ENCODE data around the gene PRKAR2A.
"Not testable (repeated sequence)": the region's sequence is repeated elsewhere in the genome, so short reads cannot be mapped to it uniquely, and the experiment has no call there.

The PRKAR2A gene

GRCh38 chr3:48835650-48836366 is 11.9 kb downstream of the PRKAR2A start:
- no peak for DNase-seq

- no peak for DNase-seq
These were observed 15.0 kb downstream of the PRKAR2A start for GRCh38 chr3:48832684-48833083.

GRCh38 chr3:48830715-48831114 is 17.0 kb downstream of the PRKAR2A start:
- DNase-seq, result no peak

GRCh38 chr3:48829525-48829924 is 18.1 kb downstream of the PRKAR2A start:
- not testable (repeated sequence) for DNase-seq

- DNase-seq, result not testable (repeated sequence)
These were observed 19.8 kb downstream of the PRKAR2A start for GRCh38 chr3:48827874-48828273.

- DNase-seq, result no peak
These were observed 21.2 kb downstream of the PRKAR2A start for GRCh38 chr3:48826451-48826850.

- DNase-seq, result no peak
These were observed 26.9 kb downstream of the PRKAR2A start for GRCh38 chr3:48820612-48821324.

- no peak for DNase-seq
These were observed 28.1 kb downstream of the PRKAR2A start for GRCh38 chr3:48819234-48820221.

- DNase-seq, result no peak
These were observed 36.1 kb downstream of the PRKAR2A start for GRCh38 chr3:48811524-48811923.

GRCh38 chr3:48804930-48805329 is 42.7 kb downstream of the PRKAR2A start:
- DNase-seq, result no peak

- DNase-seq, result not testable (repeated sequence)
These were observed 46.8 kb downstream of the PRKAR2A start for GRCh38 chr3:48800831-48801230.

- DNase-seq, result no peak
These were observed 48.7 kb downstream of the PRKAR2A start for GRCh38 chr3:48798998-48799397.

GRCh38 chr3:48797626-48798025 is 50.0 kb downstream of the PRKAR2A start:
- no peak for DNase-seq

- DNase-seq, result no peak
These were observed 51.5 kb downstream of the PRKAR2A start for GRCh38 chr3:48795997-48796732.

- not testable (repeated sequence) for DNase-seq
These were observed 54.2 kb downstream of the PRKAR2A start for GRCh38 chr3:48793484-48793883.

GRCh38 chr3:48789665-48790064 is 58.0 kb downstream of the PRKAR2A start:
- no peak for DNase-seq

- no peak for DNase-seq
These were observed 59.0 kb downstream of the PRKAR2A start for GRCh38 chr3:48788544-48789162.

GRCh38 chr3:48784426-48785120 is 63.1 kb downstream of the PRKAR2A start:
- no peak for DNase-seq

- DNase-seq, result no peak
These were observed 64.4 kb downstream of the PRKAR2A start for GRCh38 chr3:48783304-48783703.

- DNase-seq, result no peak
These were observed 65.6 kb downstream of the PRKAR2A start for GRCh38 chr3:48782046-48782445.

- DNase-seq, result not testable (repeated sequence)
These were observed 69.1 kb downstream of the PRKAR2A start for GRCh38 chr3:48778565-48778964.

Measured in CD4-positive, alpha-beta T cell treated with Interleukin-15 for 1 hour (primary cell).